HUES6 (cell line): ENCODE results near the gene SLC29A1.

ENCODE experiments used
- H3K27ac ChIP-seq: 2 replicates; pipeline ENCODE4 v1.7.0; 2013; ENCODE audit warnings: low read depth, mild to moderate bottlenecking, low read length, inconsistent platforms
- H3K27me3 ChIP-seq: 2 replicates; pipeline ENCODE4 v1.6.1; 2013; ENCODE audit warnings: low read length; ENCODE audit not compliant: control insufficient read depth, insufficient read depth
- H3K36me3 ChIP-seq: 2 replicates; pipeline ENCODE4 v1.6.1; 2013; ENCODE audit warnings: low read length; ENCODE audit not compliant: control insufficient read depth, insufficient read depth
- H3K4me1 ChIP-seq: 2 replicates; pipeline ENCODE4 v1.6.1; 2013; ENCODE audit warnings: low read length; ENCODE audit not compliant: control insufficient read depth, insufficient read depth
- H3K4me3 ChIP-seq: 2 replicates; pipeline ENCODE4 v1.5.1; 2013; ENCODE audit warnings: low read depth, low read length
- H3K9ac ChIP-seq: one replicate; pipeline ENCODE4 v1.6.1; 2013; ENCODE audit warnings: mild to moderate bottlenecking, low read length
- H3K9me3 ChIP-seq: 2 replicates; pipeline ENCODE4 v1.6.1; 2013; ENCODE audit warnings: low read depth, low read length; ENCODE audit not compliant: control insufficient read depth, insufficient read depth

The SLC29A1 gene

GRCh38 chr6:44216677-44217331 lies 6.6 kb upstream of the SLC29A1 start, which contains the start of gene MYMX:
Gene MYMX, plus strand, starts transcription at chr6:44216926. Its CDS starts 546 bp downstream, at chr6:44217472.
- Histone ChIP-seq H3K9ac (peak within 1 kb of the TSS; percentile 86), H3K36me3 (no peaks in the 10 kb centered on the region), H3K9me3 (no peaks in the 10 kb centered on the region), H3K27ac (no peak within 1 kb of the TSS), H3K27me3 (no peaks in the 10 kb centered on the region), H3K4me1 (peaks cover 40% of the 10 kb centered on the region), H3K4me3 (peak within 1 kb of the TSS; percentile 64; the same call in 1 of the 2 replicates)

- Histone ChIP-seq H3K27ac (peak overlapping the region; percentile 93; the same call in 1 of the 2 replicates), H3K36me3 (no peaks in the 10 kb centered on the region), H3K9ac (peak overlapping the region; percentile 86), H3K4me1 (peaks cover 46% of the 10 kb centered on the region), H3K27me3 (no peaks in the 10 kb centered on the region), H3K9me3 (no peaks in the 10 kb centered on the region), H3K4me3 (peak overlapping the region; percentile 64; the same call in 1 of the 2 replicates)
Measured at GRCh38 chr6:44217332-44218143, 5.9 kb upstream of the SLC29A1 start.

GRCh38 chr6:44219053-44219814 lies 4.2 kb upstream of the SLC29A1 start:
- H3K36me3 ChIP-seq = no peaks in the 10 kb centered on the region
- no peaks in the 10 kb centered on the region for H3K9me3 ChIP-seq
- H3K27ac ChIP-seq = peak overlapping the region; percentile 93
- H3K9ac ChIP-seq = peak overlapping the region; percentile 86
- H3K27me3 ChIP-seq = no peaks in the 10 kb centered on the region
- peak overlapping the region; percentile 64 for H3K4me3 ChIP-seq
- peaks cover 55% of the 10 kb centered on the region for H3K4me1 ChIP-seq

GRCh38 chr6:44219815-44220784 lies 3.3 kb upstream of the SLC29A1 start:
- no peaks in the 10 kb centered on the region for H3K27me3 ChIP-seq
- no peaks in the 10 kb centered on the region for H3K36me3 ChIP-seq
- no peak overlapping the region for H3K9ac ChIP-seq
- H3K27ac ChIP-seq = no peak overlapping the region
- H3K4me3 ChIP-seq = peak overlapping the region; percentile 42
- H3K4me1 ChIP-seq = peaks cover 63% of the 10 kb centered on the region
- no peaks in the 10 kb centered on the region for H3K9me3 ChIP-seq

GRCh38 chr6:44220913-44221290 lies 2.5 kb upstream of the SLC29A1 start:
- H3K9me3 ChIP-seq = no peaks in the 10 kb centered on the region
- H3K4me3 ChIP-seq = no peak overlapping the region
- H3K27me3 ChIP-seq = no peaks in the 10 kb centered on the region
- H3K4me1 ChIP-seq = peaks cover 69% of the 10 kb centered on the region
- no peak overlapping the region for H3K27ac ChIP-seq
- H3K9ac ChIP-seq = no peak overlapping the region
- H3K36me3 ChIP-seq = no peaks in the 10 kb centered on the region

GRCh38 chr6:44221291-44221960 lies 2.0 kb upstream of the SLC29A1 start:
- Histone ChIP-seq H3K4me1 (peaks cover 74% of the 10 kb centered on the region), H3K9ac (no peak overlapping the region), H3K27me3 (no peaks in the 10 kb centered on the region), H3K36me3 (no peaks in the 10 kb centered on the region), H3K4me3 (no peak overlapping the region), H3K9me3 (no peaks in the 10 kb centered on the region), H3K27ac (no peak overlapping the region)

GRCh38 chr6:44221961-44222335 lies 1.4 kb upstream of the SLC29A1 start:
- H3K27me3 ChIP-seq = no peaks in the 10 kb centered on the region
- H3K36me3 ChIP-seq = no peaks in the 10 kb centered on the region
- no peak overlapping the region for H3K4me3 ChIP-seq
- H3K9ac ChIP-seq = no peak overlapping the region
- no peak overlapping the region for H3K27ac ChIP-seq
- peaks cover 73% of the 10 kb centered on the region for H3K4me1 ChIP-seq
- H3K9me3 ChIP-seq = no peaks in the 10 kb centered on the region

GRCh38 chr6:44222486-44223318 lies 693 bp upstream of the SLC29A1 start:
- Histone ChIP-seq H3K36me3 (no peaks in the 10 kb centered on the region), H3K27me3 (no peaks in the 10 kb centered on the region), H3K9ac (peak overlapping the region; percentile 10), H3K4me3 (peak overlapping the region; percentile 80), H3K4me1 (peaks cover 66% of the 10 kb centered on the region), H3K27ac (no peak overlapping the region), H3K9me3 (no peaks in the 10 kb centered on the region)
